Measurements from ENCODE around the gene RFTN1. TPM values are rescaled to one million over a fixed set of nuclear protein-coding genes. Genes with fewer than 3 reads are reported as not detected.
"Not testable (repeated sequence)": the region's sequence is repeated elsewhere in the genome, so short reads cannot be mapped to it uniquely, and the experiment has no call there.

RFTN1 gene
- total RNA-seq, 1 donor from 2014 or later: 41.8 TPM

DNA sequence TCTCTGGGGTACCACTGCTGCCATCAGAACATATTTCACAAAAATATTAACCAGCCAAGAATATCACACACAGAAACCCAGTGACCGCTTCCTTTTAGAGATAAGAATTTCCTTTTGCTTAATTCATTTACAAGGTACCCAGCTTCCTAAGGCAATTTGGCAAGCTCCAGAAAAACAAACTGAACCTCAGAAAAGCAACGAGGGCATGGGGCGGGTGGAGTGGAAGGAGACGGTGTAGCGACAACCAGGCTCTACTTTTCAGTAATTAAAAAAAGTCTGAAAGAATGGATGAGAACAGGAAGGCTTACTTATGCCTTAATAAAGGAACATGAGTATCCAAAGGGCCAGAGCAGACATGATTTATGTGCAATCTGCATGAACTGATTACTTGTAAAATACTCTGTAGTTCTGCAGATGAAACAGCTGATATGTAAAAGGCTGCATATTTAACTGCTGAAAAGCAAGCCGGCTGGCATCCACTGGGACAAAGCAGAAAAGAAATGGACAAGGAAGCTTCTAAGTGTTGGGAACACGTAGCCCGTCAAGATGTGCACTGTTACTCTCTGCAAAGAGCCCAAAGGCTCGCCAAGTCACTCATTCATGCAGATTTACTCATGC lies 18.6 kb downstream of the RFTN1 start:
- no peak overlapping the region for H3K27ac Mint-ChIP-seq (ENCODE audit: unreplicated experiment)
- no peak overlapping the region for H3K4me3 Mint-ChIP-seq (ENCODE audit: unreplicated experiment)
- H3K27me3 Mint-ChIP-seq (ENCODE audit: unreplicated experiment): peaks cover 1% of the 10 kb centered on the region
- H3K9me3 Mint-ChIP-seq (ENCODE audit: unreplicated experiment): no peaks in the 10 kb centered on the region
- H3K36me3 Mint-ChIP-seq (ENCODE audit: low read depth, unreplicated experiment): peaks cover 32% of the 10 kb centered on the region
- TF ChIP-seq, protein P1, sequence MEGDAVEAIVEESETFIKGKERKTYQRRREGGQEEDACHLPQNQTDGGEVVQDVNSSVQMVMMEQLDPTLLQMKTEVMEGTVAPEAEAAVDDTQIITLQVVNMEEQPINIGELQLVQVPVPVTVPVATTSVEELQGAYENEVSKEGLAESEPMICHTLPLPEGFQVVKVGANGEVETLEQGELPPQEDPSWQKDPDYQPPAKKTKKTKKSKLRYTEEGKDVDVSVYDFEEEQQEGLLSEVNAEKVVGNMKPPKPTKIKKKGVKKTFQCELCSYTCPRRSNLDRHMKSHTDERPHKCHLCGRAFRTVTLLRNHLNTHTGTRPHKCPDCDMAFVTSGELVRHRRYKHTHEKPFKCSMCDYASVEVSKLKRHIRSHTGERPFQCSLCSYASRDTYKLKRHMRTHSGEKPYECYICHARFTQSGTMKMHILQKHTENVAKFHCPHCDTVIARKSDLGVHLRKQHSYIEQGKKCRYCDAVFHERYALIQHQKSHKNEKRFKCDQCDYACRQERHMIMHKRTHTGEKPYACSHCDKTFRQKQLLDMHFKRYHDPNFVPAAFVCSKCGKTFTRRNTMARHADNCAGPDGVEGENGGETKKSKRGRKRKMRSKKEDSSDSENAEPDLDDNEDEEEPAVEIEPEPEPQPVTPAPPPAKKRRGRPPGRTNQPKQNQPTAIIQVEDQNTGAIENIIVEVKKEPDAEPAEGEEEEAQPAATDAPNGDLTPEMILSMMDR (IDR thresholded peaks at IDR 0.05; ENCODE audit: unreplicated experiment): no peak
- H3K4me1 Mint-ChIP-seq (ENCODE audit: unreplicated experiment): peaks cover 24% of the 10 kb centered on the region
- DNase-seq (ENCODE audit: low spot score): no peak

DNA sequence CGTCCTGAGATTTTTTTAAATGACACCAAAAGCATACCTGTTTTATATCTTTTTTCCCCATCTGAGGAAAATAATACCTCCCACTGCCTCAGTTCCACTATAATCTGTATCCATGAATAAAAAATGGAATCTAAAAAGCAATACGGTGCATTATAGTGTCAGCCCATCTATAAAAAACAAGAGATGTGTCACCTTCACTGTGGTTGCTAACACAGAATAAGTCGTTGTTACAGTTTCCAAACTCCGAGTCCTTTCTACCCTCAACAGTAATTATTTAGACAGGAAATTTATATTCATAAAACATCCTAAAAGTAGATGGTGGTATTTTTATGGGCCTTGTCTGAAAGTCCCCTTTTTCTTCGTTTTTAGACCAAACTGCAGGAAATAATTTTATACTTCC lies 19.4 kb downstream of the RFTN1 start:
- Mint-ChIP-seq H3K27me3 (ENCODE audit: unreplicated experiment) (peaks cover 3% of the 10 kb centered on the region), H3K9me3 (ENCODE audit: unreplicated experiment) (no peaks in the 10 kb centered on the region), H3K36me3 (ENCODE audit: low read depth, unreplicated experiment) (peaks cover 34% of the 10 kb centered on the region), H3K27ac (ENCODE audit: unreplicated experiment) (no peak overlapping the region), H3K4me3 (ENCODE audit: unreplicated experiment) (no peak overlapping the region), H3K4me1 (ENCODE audit: unreplicated experiment) (peaks cover 24% of the 10 kb centered on the region)
- no peak for DNase-seq (ENCODE audit: low spot score)
- TF ChIP-seq, protein P1 (IDR thresholded peaks at IDR 0.05; ENCODE audit: unreplicated experiment): no peak

DNA sequence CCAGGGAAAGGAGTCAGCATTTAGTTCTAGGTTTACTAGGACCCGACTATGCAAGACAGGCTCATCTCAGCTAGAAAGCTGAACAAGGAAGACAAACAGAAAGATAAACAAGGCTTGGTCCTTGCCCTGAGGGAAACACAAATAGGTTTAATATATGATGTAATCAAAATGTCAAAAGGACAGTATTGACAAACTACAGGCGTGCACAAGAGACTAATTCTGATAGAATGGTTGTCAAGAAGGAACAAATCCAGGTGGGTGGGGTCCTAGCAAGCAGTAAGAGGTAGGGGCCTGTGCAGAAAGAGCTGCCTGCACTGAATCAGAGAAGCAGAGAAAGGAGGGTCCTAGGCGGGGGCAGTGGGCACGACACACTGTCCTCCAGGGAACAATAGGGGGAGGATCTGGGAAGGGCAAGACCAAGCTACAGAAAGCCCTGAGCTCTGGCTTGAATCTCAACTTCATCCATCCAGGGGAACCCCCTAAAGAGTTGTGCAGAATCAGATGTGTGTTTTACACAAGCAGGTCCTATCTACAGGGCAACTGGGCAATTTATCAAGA lies 23.4 kb downstream of the RFTN1 start:
- no peak for DNase-seq (ENCODE audit: low spot score)
- no peak overlapping the region for H3K27ac Mint-ChIP-seq (ENCODE audit: unreplicated experiment)
- no peak overlapping the region for H3K4me3 Mint-ChIP-seq (ENCODE audit: unreplicated experiment)
- peaks cover 5% of the 10 kb centered on the region for H3K27me3 Mint-ChIP-seq (ENCODE audit: unreplicated experiment)
- H3K4me1 Mint-ChIP-seq (ENCODE audit: unreplicated experiment): peaks cover 9% of the 10 kb centered on the region
- TF ChIP-seq, protein P1 (IDR thresholded peaks at IDR 0.05; ENCODE audit: unreplicated experiment): no peak
- H3K9me3 Mint-ChIP-seq (ENCODE audit: unreplicated experiment): no peaks in the 10 kb centered on the region
- peaks cover 50% of the 10 kb centered on the region for H3K36me3 Mint-ChIP-seq (ENCODE audit: low read depth, unreplicated experiment)

DNA sequence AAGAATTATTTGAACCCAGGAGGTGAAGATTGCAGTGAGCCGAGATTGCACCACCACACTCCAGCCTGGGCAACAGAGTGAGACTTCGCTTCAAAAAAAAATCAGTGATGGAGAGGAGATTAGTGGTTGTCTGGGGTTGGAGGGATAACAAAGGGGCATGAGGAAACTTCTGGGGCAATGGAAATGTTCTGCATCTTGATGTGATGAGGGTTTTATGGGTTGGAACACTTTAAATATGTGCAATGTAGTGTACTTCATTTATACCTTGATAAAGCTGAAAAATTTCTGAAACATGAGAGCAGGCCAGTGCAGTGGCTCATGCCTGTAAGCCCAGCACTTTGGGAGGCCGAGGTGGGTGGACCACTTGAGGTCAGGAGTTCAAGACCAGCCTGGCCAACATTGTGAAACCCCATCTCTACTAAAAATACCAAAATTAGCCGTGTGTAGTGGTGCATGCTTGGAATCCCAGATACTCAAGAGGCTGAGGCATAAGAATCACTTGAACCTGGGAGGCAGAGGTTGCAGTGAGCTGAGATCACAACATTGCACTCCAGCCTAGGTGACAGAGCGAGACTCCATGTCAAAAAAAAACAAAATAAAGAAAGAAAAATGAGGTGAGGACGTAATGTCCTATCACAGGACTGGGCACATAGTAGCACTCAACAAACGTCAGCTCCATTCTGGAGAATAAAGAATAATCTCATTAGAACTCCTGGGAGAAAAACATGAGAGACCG lies 24.0 kb downstream of the RFTN1 start:
- DNase-seq (ENCODE audit: low spot score); H3K27me3 Mint-ChIP-seq (ENCODE audit: unreplicated experiment); H3K4me1 Mint-ChIP-seq (ENCODE audit: unreplicated experiment); H3K9me3 Mint-ChIP-seq (ENCODE audit: unreplicated experiment); H3K4me3 Mint-ChIP-seq (ENCODE audit: unreplicated experiment); H3K27ac Mint-ChIP-seq (ENCODE audit: unreplicated experiment): not testable (repeated sequence)
- peaks cover 50% of the 10 kb centered on the region for H3K36me3 Mint-ChIP-seq (ENCODE audit: low read depth, unreplicated experiment)

DNA sequence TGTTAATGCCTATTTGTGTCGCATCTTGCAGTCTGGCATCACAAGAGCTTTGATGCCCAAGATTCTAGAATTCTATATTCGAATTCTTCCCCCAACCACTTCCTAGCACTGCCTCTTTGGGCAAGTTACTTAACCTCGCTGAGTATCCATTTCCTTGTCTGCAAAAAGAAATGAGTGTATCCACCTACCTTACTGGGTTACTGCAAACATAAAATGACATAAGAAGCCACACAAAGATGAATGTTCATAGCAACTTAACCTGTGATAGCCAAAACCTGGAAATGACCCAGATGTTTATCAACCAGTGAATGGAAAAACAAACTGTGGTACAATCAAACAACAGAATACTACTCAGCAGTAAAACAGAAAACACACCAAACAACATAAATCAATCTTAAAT lies 24.9 kb downstream of the RFTN1 start:
- Mint-ChIP-seq H3K27me3 (ENCODE audit: unreplicated experiment) (peaks cover 5% of the 10 kb centered on the region), H3K36me3 (ENCODE audit: low read depth, unreplicated experiment) (peaks cover 50% of the 10 kb centered on the region), H3K9me3 (ENCODE audit: unreplicated experiment) (no peaks in the 10 kb centered on the region), H3K4me3 (ENCODE audit: unreplicated experiment) (peak overlapping the region; percentile 34), H3K27ac (ENCODE audit: unreplicated experiment) (no peak overlapping the region), H3K4me1 (ENCODE audit: unreplicated experiment) (no peaks in the 10 kb centered on the region)
- no peak for DNase-seq (ENCODE audit: low spot score)
- TF ChIP-seq, protein P1 (IDR thresholded peaks at IDR 0.05; ENCODE audit: unreplicated experiment): no peak
